Uterus (tissue), 2 donors: ENCODE results near the gene WASF2.

Experiments used
- CTCF ChIP-seq, 4 experiments: fragments of 200-600 bp in 2 of 4; fragments of 450-650 bp in 2 of 4; sonication (generic) in 2 of 4; IDR thresholded peaks; one replicate each; pipeline ENCODE4 v1.5.1; 2016 to 2019; ENCODE audit warnings: antibody characterized with exemption in 4 of 4, mild to moderate bottlenecking in 2 of 4, moderate library complexity in 1 of 4
- POLR2A ChIP-seq, 2 donors: fragments of 450-650 bp; IDR thresholded peaks; one replicate each; pipeline ENCODE4 v1.6.1; 2016; ENCODE audit warnings: antibody characterized with exemption in 2 of 2, mild to moderate bottlenecking in 1 of 2, moderate library complexity in 1 of 2

GRCh38 chr1:27400082-27400962 lies 89.6 kb downstream of the WASF2 start:
- TF ChIP-seq POLR2A (IDR thresholded peaks at IDR 0.05) (no peak), CTCF (IDR thresholded peaks at IDR 0.05) (no peak)
